ENCODE measurements around the gene OR4K14.

Gene OR4K14, protein sequence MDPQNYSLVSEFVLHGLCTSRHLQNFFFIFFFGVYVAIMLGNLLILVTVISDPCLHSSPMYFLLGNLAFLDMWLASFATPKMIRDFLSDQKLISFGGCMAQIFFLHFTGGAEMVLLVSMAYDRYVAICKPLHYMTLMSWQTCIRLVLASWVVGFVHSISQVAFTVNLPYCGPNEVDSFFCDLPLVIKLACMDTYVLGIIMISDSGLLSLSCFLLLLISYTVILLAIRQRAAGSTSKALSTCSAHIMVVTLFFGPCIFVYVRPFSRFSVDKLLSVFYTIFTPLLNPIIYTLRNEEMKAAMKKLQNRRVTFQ

DNA sequence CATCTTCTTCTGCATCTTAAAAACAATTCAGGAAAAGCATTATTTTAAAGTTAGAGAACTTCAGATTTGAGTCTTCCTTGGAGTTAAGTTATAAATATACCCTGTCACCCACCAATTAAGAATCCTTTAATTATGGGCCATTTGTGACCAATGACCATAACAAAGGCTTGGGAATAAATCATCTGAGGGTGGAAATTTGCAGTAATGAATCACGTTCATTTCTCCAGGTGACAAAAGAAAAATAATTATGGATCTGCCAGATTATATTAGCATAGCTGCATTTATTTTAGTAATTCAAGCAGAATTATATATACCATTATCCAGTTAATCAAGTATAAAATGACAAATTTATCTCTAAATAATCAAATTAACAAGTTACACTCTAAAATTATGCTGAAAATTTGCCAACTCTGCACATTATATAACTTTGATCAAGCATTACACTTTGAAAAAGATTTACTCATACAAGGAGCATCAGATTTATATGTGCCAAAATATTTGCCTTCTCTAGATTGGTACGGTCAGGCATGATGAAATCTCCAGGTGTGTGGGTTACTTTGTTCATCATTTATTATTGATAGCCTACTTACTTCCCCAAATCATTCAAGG lies at the start of gene OR4K14:
OR4K14 (minus strand) TSS at position 51 of the 609 bp plus-strand sequence. CDS start 4,114 bp downstream, outside the sequence.
- no peak for DNase-seq (ENCODE audit: low read depth)
- no peak within 1 kb of the TSS for H3K4me3 ChIP-seq (ENCODE audit: control insufficient read depth, low read depth, low read length)
- TF ChIP-seq, protein P1, sequence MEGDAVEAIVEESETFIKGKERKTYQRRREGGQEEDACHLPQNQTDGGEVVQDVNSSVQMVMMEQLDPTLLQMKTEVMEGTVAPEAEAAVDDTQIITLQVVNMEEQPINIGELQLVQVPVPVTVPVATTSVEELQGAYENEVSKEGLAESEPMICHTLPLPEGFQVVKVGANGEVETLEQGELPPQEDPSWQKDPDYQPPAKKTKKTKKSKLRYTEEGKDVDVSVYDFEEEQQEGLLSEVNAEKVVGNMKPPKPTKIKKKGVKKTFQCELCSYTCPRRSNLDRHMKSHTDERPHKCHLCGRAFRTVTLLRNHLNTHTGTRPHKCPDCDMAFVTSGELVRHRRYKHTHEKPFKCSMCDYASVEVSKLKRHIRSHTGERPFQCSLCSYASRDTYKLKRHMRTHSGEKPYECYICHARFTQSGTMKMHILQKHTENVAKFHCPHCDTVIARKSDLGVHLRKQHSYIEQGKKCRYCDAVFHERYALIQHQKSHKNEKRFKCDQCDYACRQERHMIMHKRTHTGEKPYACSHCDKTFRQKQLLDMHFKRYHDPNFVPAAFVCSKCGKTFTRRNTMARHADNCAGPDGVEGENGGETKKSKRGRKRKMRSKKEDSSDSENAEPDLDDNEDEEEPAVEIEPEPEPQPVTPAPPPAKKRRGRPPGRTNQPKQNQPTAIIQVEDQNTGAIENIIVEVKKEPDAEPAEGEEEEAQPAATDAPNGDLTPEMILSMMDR (IDR thresholded peaks at IDR 0.05; ENCODE audit: control insufficient read depth, insufficient read depth, low read depth, low read length, missing control alignments): no peak

DNA sequence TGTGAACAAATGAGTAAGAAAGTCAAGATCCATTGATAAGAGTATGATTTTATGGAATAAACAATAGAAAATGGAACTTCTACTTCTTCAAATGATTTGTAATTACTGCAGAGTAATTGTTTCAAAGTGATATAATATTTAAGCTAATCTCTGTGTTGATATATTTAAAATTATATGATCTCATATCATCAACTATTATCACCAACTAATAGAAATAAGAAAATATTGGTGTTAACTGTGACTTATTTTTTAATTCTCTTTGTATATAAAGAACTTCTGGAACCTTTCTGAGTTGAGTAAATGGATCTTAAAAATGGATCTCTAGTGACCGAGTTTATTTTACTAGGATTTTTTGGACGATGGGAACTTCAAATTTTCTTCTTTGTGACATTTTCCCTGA lies 40.6 kb upstream of the OR4K14 start, which contains the start of gene OR4L1:
OR4L1 (plus strand) TSS at position 301 of the 400 bp plus-strand sequence; CDS start at position 301, 0 bp downstream.
- TF ChIP-seq, protein P1 (IDR thresholded peaks at IDR 0.05; ENCODE audit: control insufficient read depth, insufficient read depth, low read depth, low read length, missing control alignments): no peak
- H3K4me3 ChIP-seq (ENCODE audit: control insufficient read depth, low read depth, low read length): no peak within 1 kb of the TSS
- DNase-seq (ENCODE audit: low read depth): no peak

DNA sequence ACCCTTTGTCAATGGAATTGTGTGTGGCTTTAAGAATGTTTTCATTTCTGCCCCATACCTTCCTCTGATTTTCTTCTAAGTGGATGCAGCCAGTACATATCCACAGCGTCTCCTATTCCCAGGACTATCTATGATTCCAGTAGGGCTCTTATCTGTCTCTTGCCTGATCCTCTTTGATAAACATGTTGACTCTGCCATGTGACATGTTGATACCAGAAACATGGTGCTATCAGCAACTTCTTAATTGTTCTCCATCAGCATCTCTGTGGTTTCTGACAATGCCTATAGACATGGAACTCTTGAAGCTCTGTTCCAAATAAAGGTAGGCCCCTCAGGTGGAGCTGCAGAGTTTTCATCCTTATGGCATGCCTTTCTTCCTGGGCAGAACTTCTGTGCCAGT lies 29.1 kb upstream of the OR4K14 start:
- TF ChIP-seq, protein P1 (IDR thresholded peaks at IDR 0.05; ENCODE audit: control insufficient read depth, insufficient read depth, low read depth, low read length, missing control alignments): no peak
- H3K4me3 ChIP-seq (ENCODE audit: control insufficient read depth, low read depth, low read length): no peak overlapping the region
- no peak for DNase-seq (ENCODE audit: low read depth)

DNA sequence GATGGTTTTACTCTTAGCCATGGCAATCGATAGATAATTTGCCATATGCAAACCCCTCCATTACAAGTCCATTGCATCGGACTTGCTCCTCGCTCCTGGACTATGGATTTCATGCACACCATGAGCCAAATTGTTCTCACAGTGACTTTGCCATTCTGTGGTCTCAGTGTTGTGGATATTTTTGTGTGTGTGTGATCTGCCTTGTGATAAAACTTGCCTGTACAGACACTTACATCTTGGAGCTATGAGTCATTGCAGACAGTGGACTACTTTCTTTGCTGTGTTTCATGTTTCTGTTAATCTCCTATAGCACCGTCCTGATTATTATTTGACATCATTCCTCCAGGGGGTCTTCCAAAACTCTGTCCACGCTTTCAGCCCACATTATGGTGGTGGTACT lies 25.1 kb upstream of the OR4K14 start:
- TF ChIP-seq, protein P1 (IDR thresholded peaks at IDR 0.05; ENCODE audit: control insufficient read depth, insufficient read depth, low read depth, low read length, missing control alignments): no peak
- no peak for DNase-seq (ENCODE audit: low read depth)

DNA sequence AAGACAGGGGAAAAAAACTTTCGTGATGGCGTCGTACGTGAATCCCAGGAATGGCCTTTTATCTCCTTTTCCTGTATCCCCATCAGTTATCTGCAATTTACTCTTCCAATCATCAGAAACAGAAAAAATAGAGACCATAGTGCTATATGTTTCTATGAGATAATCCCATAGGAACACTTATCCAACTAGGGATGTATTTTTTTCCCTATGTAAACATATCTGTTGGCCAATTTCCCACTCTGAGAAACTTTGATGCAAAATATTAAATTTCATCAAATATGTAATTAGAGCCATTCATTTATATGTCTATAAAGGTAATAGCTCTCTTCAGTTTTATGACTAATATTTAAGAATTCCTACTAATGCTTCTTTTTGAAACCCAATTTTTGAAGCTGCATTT lies 16.8 kb upstream of the OR4K14 start, which contains the start of gene OR4K13:
OR4K13 (minus strand) TSS at position 101 of the 400 bp plus-strand sequence. CDS start 1,280 bp downstream, outside the sequence.
- TF ChIP-seq, protein P1 (IDR thresholded peaks at IDR 0.05; ENCODE audit: control insufficient read depth, insufficient read depth, low read depth, low read length, missing control alignments): no peak
- no peak for DNase-seq (ENCODE audit: low read depth)
- H3K4me3 ChIP-seq (ENCODE audit: control insufficient read depth, low read depth, low read length): no peak within 1 kb of the TSS

More for the DNA sequence above, 25.1 kb upstream of the OR4K14 start:
- no peak overlapping the region for H3K4me3 ChIP-seq (ENCODE audit: control insufficient read depth, low read depth, low read length)

DNA sequence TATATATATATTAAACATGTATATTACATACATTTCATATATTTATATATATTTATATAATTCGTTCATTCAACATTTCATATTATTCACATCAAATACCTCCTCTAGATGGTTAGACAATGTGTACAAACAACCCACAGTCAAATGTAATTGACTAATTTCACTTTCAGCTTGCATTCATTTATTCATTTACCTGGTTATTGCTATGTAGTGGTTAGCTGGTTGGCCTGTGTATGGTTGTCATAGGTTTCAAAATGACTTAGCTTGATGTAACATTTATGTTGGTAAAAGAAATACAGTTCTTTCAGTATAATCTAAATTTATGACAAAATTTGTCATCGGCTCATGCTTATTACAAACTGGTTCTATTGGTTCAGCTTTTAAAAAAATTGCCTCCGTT lies 16.3 kb upstream of the OR4K14 start:
- TF ChIP-seq, protein P1 (IDR thresholded peaks at IDR 0.05; ENCODE audit: control insufficient read depth, insufficient read depth, low read depth, low read length, missing control alignments): no peak
- no peak overlapping the region for H3K4me3 ChIP-seq (ENCODE audit: control insufficient read depth, low read depth, low read length)
- no peak for DNase-seq (ENCODE audit: low read depth)

Data from AG09309 (cell line).